Gastroesophageal sphincter (tissue), 3 donors: ENCODE measurements around the gene MCTP1.

Experiments used
- EP300 ChIP-seq: sonication (generic); formaldehyde crosslinking; IDR thresholded peaks from one replicate; pipeline ENCODE4 v1.6.1; 2017; ENCODE audit warnings: antibody characterized with exemption, mild to moderate bottlenecking
- POLR2A ChIP-seq, 2 donors: fragments of 450-650 bp; IDR thresholded peaks; one replicate each; pipeline ENCODE4 v1.6.1; 2017; ENCODE audit warnings: antibody characterized with exemption in 2 of 2, mild to moderate bottlenecking in 2 of 2, moderate library complexity in 1 of 2
- TF ChIP-seq, protein P1 (sequence below), 4 experiments: fragments of 200-600 bp in 2 of 4; fragments of 450-650 bp in 2 of 4; sonication (generic) in 1 of 4; IDR thresholded peaks; one replicate each; pipeline ENCODE4 v1.5.1; 2017 to 2019; ENCODE audit warnings: antibody characterized with exemption in 4 of 4, mild to moderate bottlenecking in 2 of 4, moderate library complexity in 2 of 4

DNA sequence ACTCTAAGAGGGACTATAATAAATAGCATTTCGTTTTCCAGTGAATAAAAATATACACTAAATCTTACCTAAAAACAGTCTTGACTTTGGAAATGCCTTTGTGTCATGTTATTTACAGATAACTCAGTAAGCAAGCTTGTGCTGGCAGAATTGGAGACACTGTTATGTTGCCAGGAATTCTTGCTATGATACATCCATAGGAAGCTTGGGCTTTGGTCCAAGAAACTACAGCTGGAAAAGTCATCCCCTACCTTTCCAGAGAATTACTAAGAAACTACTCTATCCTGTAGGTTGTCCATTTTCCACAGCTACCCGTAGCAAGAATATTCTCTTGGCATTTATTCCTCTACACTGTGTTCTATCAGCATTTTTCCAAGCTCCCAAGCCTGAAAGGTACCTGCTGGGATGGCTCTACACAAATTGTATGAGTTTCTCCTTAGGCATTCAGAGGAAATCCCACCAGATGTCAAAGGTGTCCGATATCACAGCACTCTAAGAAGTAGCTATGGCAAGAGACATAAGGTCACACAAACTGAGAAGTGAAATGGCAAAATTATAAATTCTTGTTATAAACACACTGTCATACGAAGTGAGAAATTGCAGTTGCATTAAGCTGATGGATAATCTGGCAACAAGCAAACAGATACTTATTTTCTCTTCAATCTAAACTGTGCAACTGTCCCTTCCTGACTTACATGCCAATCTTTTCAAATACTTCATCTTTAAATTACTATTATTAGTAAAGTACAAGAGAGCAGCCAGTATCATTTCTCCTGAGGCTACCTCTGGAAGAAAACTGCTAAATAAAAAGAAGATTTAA, 68.5 kb downstream of the MCTP1 start:
- TF ChIP-seq, protein P1, sequence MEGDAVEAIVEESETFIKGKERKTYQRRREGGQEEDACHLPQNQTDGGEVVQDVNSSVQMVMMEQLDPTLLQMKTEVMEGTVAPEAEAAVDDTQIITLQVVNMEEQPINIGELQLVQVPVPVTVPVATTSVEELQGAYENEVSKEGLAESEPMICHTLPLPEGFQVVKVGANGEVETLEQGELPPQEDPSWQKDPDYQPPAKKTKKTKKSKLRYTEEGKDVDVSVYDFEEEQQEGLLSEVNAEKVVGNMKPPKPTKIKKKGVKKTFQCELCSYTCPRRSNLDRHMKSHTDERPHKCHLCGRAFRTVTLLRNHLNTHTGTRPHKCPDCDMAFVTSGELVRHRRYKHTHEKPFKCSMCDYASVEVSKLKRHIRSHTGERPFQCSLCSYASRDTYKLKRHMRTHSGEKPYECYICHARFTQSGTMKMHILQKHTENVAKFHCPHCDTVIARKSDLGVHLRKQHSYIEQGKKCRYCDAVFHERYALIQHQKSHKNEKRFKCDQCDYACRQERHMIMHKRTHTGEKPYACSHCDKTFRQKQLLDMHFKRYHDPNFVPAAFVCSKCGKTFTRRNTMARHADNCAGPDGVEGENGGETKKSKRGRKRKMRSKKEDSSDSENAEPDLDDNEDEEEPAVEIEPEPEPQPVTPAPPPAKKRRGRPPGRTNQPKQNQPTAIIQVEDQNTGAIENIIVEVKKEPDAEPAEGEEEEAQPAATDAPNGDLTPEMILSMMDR (IDR thresholded peaks at IDR 0.05) = no peak
- no peak for TF ChIP-seq POLR2A (IDR thresholded peaks at IDR 0.05)
- no peak for TF ChIP-seq EP300
